AG04449 (cell line): ENCODE results near the gene NDUFS1.
"Not testable (repeated sequence)": the region's sequence is repeated elsewhere in the genome, so short reads cannot be mapped to it uniquely, and the experiment has no call there.

ENCODE experiments used
- CTCF ChIA-PET: fragments of 350-600 bp; formaldehyde crosslinking; extraction: SDS; loops from one replicate; lab custom pipeline; 2021; ENCODE audit warnings: antibody characterized with exemption; lab: Yijun Ruan, JAX
- POLR2A ChIA-PET: fragments of 400-600, 350-600 bp; formaldehyde crosslinking; extraction: SDS; loops from one replicate; lab custom pipeline; 2020; ENCODE audit warnings: antibody characterized with exemption, inconsistent platforms; lab: Yijun Ruan, JAX
- DNase-seq: peaks from one replicate; pipeline ENCODE4 v3.0.0-alpha.2; 2010; ENCODE audit warnings: low read depth, low spot score
- H3K4me3 ChIP-seq: 2 replicates; pipeline ENCODE4 v1.5.1; 2011; ENCODE audit warnings: low read depth, mild to moderate bottlenecking, control low read depth, low read length
- CTCF ChIP-seq: IDR thresholded peaks from one replicate; pipeline ENCODE4 v1.5.1; 2011; ENCODE audit warnings: mild to moderate bottlenecking, moderate library complexity, low read length, control low read depth, inconsistent platforms; ENCODE audit not compliant: insufficient read depth; ENCODE audit errors: missing control alignments

Gene NDUFS1

GRCh38 chr2:206189691-206190090 lies 30.4 kb upstream of the NDUFS1 start:
- DNase-seq = no peak
- no peak overlapping the region for H3K4me3 ChIP-seq
- TF ChIP-seq CTCF = no peak
- ChIA-PET CTCF (no interaction called here), POLR2A (no interaction called here)

GRCh38 chr2:206181526-206181925 lies 22.3 kb upstream of the NDUFS1 start:
- POLR2A ChIA-PET, H3K4me3 ChIP-seq, DNase-seq, CTCF ChIA-PET: not testable (repeated sequence)

GRCh38 chr2:206176901-206177300 lies 17.7 kb upstream of the NDUFS1 start:
- no peak overlapping the region for H3K4me3 ChIP-seq
- no peak for DNase-seq
- no peak for TF ChIP-seq CTCF
- POLR2A ChIA-PET = no interaction called here
- CTCF ChIA-PET = no interaction called here

GRCh38 chr2:206176121-206176520 lies 16.9 kb upstream of the NDUFS1 start:
- POLR2A ChIA-PET = no interaction called here
- DNase-seq = no peak
- no peak overlapping the region for H3K4me3 ChIP-seq
- CTCF ChIA-PET = interaction anchor here (0.9 kb wide), 1 partner anchor 11 kb away, joined by 3 read pairs; no protein-coding TSS in a partner anchor
- no peak for TF ChIP-seq CTCF

- TF ChIP-seq CTCF = no peak
- ChIA-PET POLR2A (no interaction called here), CTCF (no interaction called here)
- no peak overlapping the region for H3K4me3 ChIP-seq
- no peak for DNase-seq
Measured at GRCh38 chr2:206173147-206173546, 13.9 kb upstream of the NDUFS1 start.

- CTCF ChIA-PET, DNase-seq, POLR2A ChIA-PET, H3K4me3 ChIP-seq: not testable (repeated sequence)
Measured at GRCh38 chr2:206171624-206172397, 12.6 kb upstream of the NDUFS1 start.

- DNase-seq, CTCF ChIA-PET, H3K4me3 ChIP-seq, POLR2A ChIA-PET: not testable (repeated sequence)
Measured at GRCh38 chr2:206168230-206168629, 9.0 kb upstream of the NDUFS1 start.
